ENCODE data around the gene P2RX3.
"Not testable (repeated sequence)": the region's sequence is repeated elsewhere in the genome, so short reads cannot be mapped to it uniquely, and the experiment has no call there.

Gene P2RX3

GRCh38 chr11:57324154-57324885 lies 13.8 kb upstream of the P2RX3 start:
- no peak for DNase-seq (ENCODE audit: low read depth in 2 of 2)

GRCh38 chr11:57324886-57325734 lies 13.0 kb upstream of the P2RX3 start, which contains the start of gene TNKS1BP1:
TNKS1BP1 (minus strand) TSS chr11:57324952; CDS start chr11:57321885, 3,067 bp downstream.
- peak; percentile 88 to 90 for DNase-seq (ENCODE audit: low read depth in 2 of 2)

- DNase-seq (ENCODE audit: low read depth in 2 of 2), result no peak
These were observed 12.5 kb upstream of the P2RX3 start for GRCh38 chr11:57325735-57326048.

- DNase-seq (ENCODE audit: low read depth in 2 of 2), result no peak
These were observed 10.4 kb upstream of the P2RX3 start for GRCh38 chr11:57327721-57328120.

GRCh38 chr11:57330029-57330428 lies 8.1 kb upstream of the P2RX3 start:
- no peak for DNase-seq (ENCODE audit: low read depth in 2 of 2)

- no peak for DNase-seq (ENCODE audit: low read depth in 2 of 2)
These were observed 6.4 kb upstream of the P2RX3 start for GRCh38 chr11:57331720-57332119.

GRCh38 chr11:57332694-57333440 lies 5.3 kb upstream of the P2RX3 start:
- no peak for DNase-seq (ENCODE audit: low read depth in 2 of 2)

GRCh38 chr11:57335023-57335342 lies 3.2 kb upstream of the P2RX3 start:
- DNase-seq (ENCODE audit: low read depth in 2 of 2), result no peak

GRCh38 chr11:57335343-57336110 lies 2.6 kb upstream of the P2RX3 start, which contains the start of gene SSRP1:
SSRP1 (minus strand) TSS chr11:57335892; CDS start chr11:57335121, 771 bp downstream.
- peak; percentile 70 to 80 for DNase-seq (ENCODE audit: low read depth in 2 of 2)

GRCh38 chr11:57336111-57336666 lies 2.0 kb upstream of the P2RX3 start:
- DNase-seq (ENCODE audit: low read depth in 2 of 2), result no peak

GRCh38 chr11:57336856-57337255 lies 1.3 kb upstream of the P2RX3 start:
- DNase-seq (ENCODE audit: low read depth in 2 of 2), result not testable (repeated sequence)

GRCh38 chr11:57339328-57339727 lies 1.2 kb downstream of the P2RX3 start:
- DNase-seq (ENCODE audit: low read depth in 2 of 2), result no peak

- no peak for DNase-seq (ENCODE audit: low read depth in 2 of 2)
These were observed 2.0 kb downstream of the P2RX3 start for GRCh38 chr11:57340039-57340615.

- DNase-seq (ENCODE audit: low read depth in 2 of 2), result no peak
These were observed 3.2 kb downstream of the P2RX3 start for GRCh38 chr11:57341250-57341808.

- DNase-seq (ENCODE audit: low read depth in 2 of 2), result no peak
These were observed 4.5 kb downstream of the P2RX3 start for GRCh38 chr11:57342702-57343101.

- DNase-seq (ENCODE audit: low read depth in 2 of 2), result no peak
These were observed 5.7 kb downstream of the P2RX3 start for GRCh38 chr11:57343825-57344224.

GRCh38 chr11:57344826-57345225 lies 6.7 kb downstream of the P2RX3 start:
- DNase-seq (ENCODE audit: low read depth in 2 of 2), result no peak

GRCh38 chr11:57345555-57346211 lies 7.5 kb downstream of the P2RX3 start:
- DNase-seq (ENCODE audit: low read depth in 2 of 2), result peak; percentile 47 to 51

GRCh38 chr11:57347336-57347735 lies 9.2 kb downstream of the P2RX3 start:
- DNase-seq (ENCODE audit: low read depth in 2 of 2), result no peak

GRCh38 chr11:57348052-57348451 lies 9.9 kb downstream of the P2RX3 start:
- no peak for DNase-seq (ENCODE audit: low read depth in 2 of 2)
